Left renal cortex interstitium (tissue), 4 donors: Measurements from ENCODE around the gene NTMT1. TPM values are rescaled to one million over a fixed set of nuclear protein-coding genes. Genes with fewer than 3 reads are reported as not detected.
"Not testable (repeated sequence)": the region's sequence is repeated elsewhere in the genome, so short reads cannot be mapped to it uniquely, and the experiment has no call there.

Source experiments
- DNase-seq, 4 donors: peaks; one replicate each; pipeline ENCODE4 v3.0.0-alpha.2; 2013; ENCODE audit warnings: low read depth in 4 of 4, low spot score in 2 of 4, missing footprints in 1 of 4
- polyA plus RNA-seq, 4 donors: library from polyadenylated mRNA; unstranded; fragments of 120-200 nt; gene quantifications; one replicate each; pipeline ENCODE4 v1.2.1, GENCODE V29; 2013; ENCODE audit not compliant: insufficient read length in 4 of 4

NTMT1 gene
- polyA plus RNA-seq, 4 donors = 31.8 to 34.1 (median 32.7) TPM

GRCh38 chr9:129649726-129650679, 24.0 kb downstream of the NTMT1 start:
- no peak for DNase-seq

DNA sequence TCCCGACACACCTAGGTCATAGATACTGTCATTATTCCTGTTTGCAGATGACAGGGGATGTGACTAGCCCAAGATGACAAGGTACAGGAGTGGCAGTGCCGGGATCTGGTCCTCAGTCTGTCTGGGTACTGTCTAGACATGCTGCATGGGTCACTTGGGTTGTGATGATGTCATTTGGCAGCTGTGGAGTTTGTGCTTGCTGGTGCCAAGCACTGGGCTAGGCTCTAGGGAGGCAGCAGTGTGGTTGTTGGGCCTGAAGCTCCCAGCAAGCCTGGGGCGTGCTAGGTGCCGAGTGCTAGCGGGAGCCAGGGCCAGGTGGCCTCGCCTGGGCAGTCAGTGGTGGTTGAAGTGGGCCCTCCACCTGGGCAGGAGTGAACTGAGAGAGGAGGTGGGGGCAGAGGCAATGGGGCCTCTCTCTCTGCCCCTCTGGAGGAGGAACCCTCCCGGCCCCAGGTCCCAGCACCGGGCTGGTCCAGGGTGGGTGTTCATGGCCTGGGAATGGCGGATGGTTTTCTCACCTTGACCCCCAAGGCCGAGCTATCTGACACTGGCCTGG, 24.8 kb downstream of the NTMT1 start:
- DNase-seq = no peak

GRCh38 chr9:129653823-129654553, 28.0 kb downstream of the NTMT1 start:
- peak in 2 of 4 donors; percentile 75 to 79 for DNase-seq

GRCh38 chr9:129654554-129655040, 28.6 kb downstream of the NTMT1 start:
- peak in 1 of 4 donors; percentile 60 for DNase-seq

DNA sequence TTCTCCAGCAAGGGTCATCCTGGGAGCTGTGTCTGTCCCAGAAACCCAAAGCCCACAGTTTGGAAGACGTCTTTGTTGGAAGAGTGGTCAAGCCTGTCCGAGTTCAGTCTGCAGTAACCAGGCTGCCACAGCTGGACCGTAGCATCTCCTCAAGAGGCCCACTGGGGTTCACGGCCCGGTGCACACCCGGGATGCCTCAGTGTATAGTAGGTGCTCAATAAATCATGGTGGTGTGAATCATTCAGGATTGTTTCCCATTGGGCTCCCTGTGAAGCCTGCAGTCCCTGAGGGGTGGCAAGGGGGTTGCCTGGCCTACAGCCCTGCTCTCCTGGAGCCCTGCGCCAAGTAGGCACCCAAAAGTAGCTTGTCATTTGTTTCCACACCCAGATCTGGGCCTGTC, 29.2 kb downstream of the NTMT1 start:
- no peak for DNase-seq

GRCh38 chr9:129655696-129656095, 29.7 kb downstream of the NTMT1 start:
- DNase-seq = no peak

GRCh38 chr9:129656795-129657390, 30.9 kb downstream of the NTMT1 start:
- DNase-seq = no peak

DNA sequence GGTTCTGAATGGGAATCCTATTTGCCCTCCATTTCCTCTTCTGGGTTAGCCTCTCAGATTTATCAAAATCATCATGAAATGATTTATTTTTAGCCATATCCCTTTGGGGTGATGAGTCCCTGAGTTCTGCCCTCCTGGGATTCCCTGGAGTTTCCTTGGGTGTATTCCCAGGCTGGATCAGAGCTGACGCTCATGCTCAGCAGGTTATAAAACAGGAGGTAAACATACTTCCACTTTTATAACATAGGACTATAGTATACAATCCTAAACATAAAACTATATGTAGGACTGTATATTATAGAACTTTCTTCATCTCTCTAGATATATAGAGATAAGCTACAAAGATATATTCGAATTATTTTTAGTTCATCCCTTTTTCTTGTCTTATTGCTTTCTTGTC, 35.1 kb downstream of the NTMT1 start:
- DNase-seq = no peak

- not testable (repeated sequence) for DNase-seq
Measured at GRCh38 chr9:129662239-129662638, 36.3 kb downstream of the NTMT1 start.

DNA sequence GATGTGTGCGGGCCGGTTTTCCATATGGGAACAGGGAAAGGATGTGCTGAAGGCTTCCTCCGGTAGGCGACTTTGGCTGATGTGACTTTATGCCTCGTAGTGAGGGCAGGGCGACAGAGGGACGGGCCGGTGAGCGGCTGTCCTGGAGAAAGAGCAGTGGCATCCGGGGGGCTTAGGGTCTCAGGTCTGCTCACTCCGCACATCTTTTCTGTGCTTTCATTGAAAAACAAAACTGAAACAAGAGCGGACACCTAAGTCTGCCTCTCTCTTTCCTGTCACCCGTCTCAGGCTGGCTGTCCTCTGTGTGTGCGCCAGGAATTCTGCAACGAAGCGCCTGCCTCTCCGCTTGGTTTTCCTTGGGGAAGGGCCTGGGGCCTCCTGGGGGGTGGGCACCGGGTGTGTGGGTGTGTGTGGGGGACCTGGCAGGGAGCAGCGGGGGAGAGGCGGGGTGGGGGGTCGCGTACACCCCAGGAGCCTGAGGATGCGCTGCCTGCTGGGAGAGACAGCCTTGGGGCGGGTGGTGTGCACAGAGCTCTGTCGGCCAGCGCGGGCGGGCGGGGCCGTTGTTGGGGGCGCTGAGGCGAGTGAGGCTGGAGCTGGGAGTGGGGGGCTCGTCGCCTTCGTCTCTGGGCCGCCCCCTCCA, 38.9 kb downstream of the NTMT1 start:
- DNase-seq = no peak

DNA sequence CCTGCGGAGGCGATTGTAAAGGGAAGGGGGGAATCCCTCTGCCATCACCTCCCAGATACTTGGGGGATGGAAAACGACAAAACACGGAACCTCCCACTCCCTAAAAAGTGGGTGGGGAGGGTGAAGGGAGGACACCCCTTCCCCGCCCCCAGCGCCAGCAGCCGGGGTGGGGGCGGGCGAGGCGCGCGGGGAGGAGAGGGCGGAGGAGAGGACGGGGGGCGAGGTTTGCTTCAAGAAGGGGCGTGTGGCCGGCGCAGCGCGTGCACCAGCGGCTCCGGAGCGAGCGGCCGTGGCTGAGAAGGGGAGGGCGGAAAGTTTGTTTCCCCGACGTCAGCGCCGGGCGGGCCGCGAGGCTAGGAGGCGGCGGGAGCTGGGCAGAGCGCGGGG, 39.4 kb downstream of the NTMT1 start, which contains the start of gene PRRX2:
TSS of gene PRRX2 (plus strand) at position 259 of the 387 bp plus-strand sequence. CDS start 221 bp downstream, outside the sequence.
- no peak for DNase-seq

- DNase-seq = no peak
Measured at GRCh38 chr9:129665814-129666520, 40.0 kb downstream of the NTMT1 start.

- DNase-seq = no peak
Measured at GRCh38 chr9:129666575-129666974, 40.6 kb downstream of the NTMT1 start.

DNA sequence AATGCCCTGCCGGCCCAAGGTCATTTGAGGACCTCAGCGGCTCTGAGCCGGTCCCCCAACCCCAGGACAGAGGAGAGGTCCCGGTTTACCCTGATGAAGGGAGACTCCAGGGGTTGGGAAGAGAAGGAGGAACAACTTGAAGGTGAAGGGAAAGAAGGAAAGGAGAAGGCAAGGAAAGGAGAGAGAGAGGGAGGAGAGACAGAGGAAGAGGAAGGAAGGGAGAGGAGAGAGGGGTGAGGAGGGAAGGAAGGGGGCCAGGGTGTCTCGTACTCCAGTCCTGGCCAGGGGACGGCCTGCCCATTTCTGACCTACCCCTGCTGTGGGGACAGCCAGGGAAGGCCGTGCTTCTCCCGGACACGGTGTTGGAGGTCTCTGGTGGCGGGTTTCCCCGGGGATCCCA, 41.4 kb downstream of the NTMT1 start:
- DNase-seq = no peak

GRCh38 chr9:129667850-129668249, 41.9 kb downstream of the NTMT1 start:
- DNase-seq = no peak

DNA sequence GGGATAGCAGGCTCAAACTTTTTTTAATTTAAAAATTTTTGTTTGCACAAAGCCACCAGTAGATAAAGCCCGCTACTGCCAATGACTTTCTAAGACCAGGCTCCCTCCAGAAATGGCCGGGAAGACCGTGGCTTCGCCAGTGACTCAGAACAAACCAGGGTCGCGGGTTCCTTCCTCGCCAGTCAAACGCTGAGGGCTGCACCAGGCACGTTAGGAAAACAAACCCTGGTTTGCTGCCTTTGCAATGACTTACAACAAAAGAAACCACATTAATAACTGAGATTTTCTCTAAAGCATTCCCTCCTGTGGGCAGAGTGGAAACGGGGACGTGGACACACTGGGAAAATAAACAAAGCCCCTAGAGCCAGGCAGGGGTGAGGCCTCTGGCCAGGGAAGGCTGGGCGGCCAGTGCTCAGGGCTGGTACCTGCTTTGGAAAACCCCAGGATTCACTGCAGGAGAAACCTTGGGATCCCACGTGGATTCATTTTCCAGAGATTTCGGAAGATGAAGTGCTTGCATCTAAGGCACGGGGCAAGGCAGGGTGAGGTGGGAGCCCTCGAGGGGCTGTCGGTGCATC, 43.3 kb downstream of the NTMT1 start:
- no peak for DNase-seq

DNA sequence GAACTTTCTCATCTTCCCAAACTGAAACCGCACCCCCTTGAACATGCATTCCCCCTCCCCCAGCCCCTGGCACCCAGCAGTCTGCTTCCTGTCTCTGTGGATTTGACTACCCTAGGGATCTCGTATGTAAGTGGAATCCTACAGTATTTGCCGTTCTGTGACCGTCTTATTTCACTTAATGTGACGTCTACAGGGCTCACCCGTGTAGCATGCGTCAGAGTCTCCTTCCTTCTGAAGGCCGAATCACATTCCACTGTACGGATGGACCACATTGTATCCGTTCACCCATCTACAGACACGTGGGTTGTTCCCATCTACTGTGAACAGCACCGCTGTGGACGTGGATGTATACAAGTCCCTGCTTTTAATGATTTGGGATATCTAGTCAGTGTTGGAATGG, 44.0 kb downstream of the NTMT1 start:
- no peak for DNase-seq

DNA sequence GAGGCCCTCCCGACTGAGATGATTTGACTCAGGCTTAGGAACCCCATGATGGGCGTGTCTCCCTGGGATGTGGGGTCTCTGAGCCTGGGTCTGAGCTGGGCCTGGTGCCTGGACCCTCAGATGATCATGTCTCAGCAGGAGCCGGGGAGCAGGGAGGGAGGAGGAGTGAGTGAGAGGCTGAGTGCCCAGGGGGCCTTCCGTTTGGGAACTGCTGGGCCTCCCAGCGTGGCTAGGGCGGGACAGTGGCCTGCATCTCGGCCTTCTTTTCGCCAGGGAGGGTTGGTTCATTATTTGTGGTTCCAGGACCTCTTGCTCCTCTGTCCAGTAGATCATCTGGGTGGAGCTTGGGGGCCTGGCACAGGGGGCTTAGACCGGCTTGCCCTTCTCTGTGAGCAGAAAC, 45.1 kb downstream of the NTMT1 start:
- no peak for DNase-seq

DNA sequence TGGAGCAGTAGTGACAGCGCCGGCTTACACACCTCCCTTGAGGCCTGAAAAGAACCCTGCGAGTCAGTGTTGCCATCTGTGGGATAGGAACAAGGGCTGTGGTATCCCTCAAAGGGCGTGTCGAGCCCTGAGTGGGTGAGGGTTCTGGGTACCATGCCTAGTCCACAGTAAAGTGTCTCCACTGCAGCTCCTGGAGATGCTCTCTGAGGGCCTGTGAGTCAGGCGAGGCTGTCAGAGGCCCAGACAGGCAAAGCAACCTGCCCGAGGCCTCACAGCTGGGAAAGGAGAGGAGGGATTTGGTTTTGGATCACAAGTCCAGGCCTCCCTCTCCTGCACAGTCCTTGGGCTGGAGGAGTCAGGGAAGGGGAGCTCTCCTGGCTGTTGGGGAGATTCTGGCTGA, 45.6 kb downstream of the NTMT1 start:
- no peak for DNase-seq
